Heart left ventricle (tissue), 13 donors: ENCODE results near the gene SH2D2A.

Source experiments
- POLR2A ChIP-seq, 2 donors: fragments of 450-650 bp; IDR thresholded peaks; one replicate each; pipeline ENCODE4 v1.6.1; 2017; ENCODE audit warnings: antibody characterized with exemption in 2 of 2, mild to moderate bottlenecking in 2 of 2, moderate library complexity in 2 of 2
- TF ChIP-seq, protein P1 (sequence below), 12 donors: fragments of 200-600 bp; sonication (generic) in 4 of 12; IDR thresholded peaks; one replicate each; pipeline versions ENCODE4 v1.5.0 to v1.8.0; 2018 to 2022; ENCODE audit warnings: antibody characterized with exemption in 12 of 12, mild to moderate bottlenecking in 5 of 12
- donor health status: ischemic (EF 13 %, LVEDD 7.1; RV severe dilation, severe dysfunction).
- donor health status: DM: no; HTN: yes; CAD: no.
- donor health status: DM: no; HTN: no; CAD: no.
- donor health status: ischemic (EF 25% LVEDD 6.9; RV normal size, moderate dysfunction).
- donor health status: ischemic (EF 25% LVEDD 5.7; RV mildly dilated, moderate dysfunction).
- donor health status: ischemic (EF 35%, LVEDD 5.7; RV mildly dilated, moderate dysfunction).
- donor health status: nonischemic (EF 11% LVEDD 7.7; RV severe dilation, severe dysfunction).
- donor health status: DM: yes; HTN: yes; CAD: no.
- donor health status: PGD.
- donor health status: ischemic (EF 29% LVEDD 5.4; RV normal size, mild dysfunction).
- donor health status: nonischemic (EF 23%, LVEDD 6.1; RV moderate dilation, normal function).

DNA sequence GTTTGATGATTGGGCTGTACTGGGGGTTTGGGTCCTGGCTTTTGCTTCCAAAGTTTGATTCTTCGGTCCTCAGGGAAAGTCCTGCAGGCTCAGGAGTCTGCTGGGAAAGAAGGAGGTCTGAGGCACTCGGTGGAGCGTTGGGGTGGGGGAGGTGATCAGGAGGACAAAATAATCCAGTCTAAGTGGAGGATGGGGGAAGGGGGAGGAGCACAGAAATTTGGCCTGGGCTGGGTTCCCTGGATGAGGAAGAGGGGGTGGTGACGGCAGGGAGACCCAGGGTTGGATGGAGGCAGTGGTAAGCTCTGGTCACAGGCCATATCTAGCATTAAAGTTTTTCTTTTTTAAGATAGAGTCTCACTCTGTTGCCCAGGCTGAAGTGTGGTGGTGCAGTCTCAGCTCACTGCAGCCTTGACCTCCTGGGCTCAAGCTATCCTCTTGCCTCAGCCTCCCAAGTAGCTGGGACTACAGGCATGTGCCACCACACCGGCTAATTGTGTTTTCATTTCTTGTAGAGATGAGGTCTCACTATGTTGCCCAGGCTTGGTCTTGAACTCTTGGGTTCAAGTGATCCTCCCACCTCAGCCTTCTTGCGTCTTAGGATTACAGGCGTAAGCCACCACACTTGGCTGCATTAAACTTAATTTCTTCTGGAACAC lies 6.8 kb downstream of the SH2D2A start:
- TF ChIP-seq, protein P1, sequence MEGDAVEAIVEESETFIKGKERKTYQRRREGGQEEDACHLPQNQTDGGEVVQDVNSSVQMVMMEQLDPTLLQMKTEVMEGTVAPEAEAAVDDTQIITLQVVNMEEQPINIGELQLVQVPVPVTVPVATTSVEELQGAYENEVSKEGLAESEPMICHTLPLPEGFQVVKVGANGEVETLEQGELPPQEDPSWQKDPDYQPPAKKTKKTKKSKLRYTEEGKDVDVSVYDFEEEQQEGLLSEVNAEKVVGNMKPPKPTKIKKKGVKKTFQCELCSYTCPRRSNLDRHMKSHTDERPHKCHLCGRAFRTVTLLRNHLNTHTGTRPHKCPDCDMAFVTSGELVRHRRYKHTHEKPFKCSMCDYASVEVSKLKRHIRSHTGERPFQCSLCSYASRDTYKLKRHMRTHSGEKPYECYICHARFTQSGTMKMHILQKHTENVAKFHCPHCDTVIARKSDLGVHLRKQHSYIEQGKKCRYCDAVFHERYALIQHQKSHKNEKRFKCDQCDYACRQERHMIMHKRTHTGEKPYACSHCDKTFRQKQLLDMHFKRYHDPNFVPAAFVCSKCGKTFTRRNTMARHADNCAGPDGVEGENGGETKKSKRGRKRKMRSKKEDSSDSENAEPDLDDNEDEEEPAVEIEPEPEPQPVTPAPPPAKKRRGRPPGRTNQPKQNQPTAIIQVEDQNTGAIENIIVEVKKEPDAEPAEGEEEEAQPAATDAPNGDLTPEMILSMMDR (IDR thresholded peaks at IDR 0.05), result no peak
- no peak for TF ChIP-seq POLR2A (IDR thresholded peaks at IDR 0.05)
